HS-27A (cell line): Measurements from ENCODE around the gene CT45A10.
A peak's percentile ranks its signal among the peaks of the same experiment; 100 is the strongest.
"Not testable (repeated sequence)": the region's sequence is repeated elsewhere in the genome, so short reads cannot be mapped to it uniquely, and the experiment has no call there.

Source experiments
- DNase-seq: peaks from one replicate; pipeline ENCODE4 v3.0.0-alpha.2; 2012; ENCODE audit warnings: low read depth, missing footprints

Gene CT45A10

GRCh38 chrX:135893294-135893817, at the start of gene CT45A10, which contains the start of gene SAGE1:
Gene CT45A10, minus strand, starts transcription at chrX:135893444. Its CDS starts 8,100 bp downstream, at chrX:135885344.
Gene SAGE1, plus strand, starts transcription at chrX:135893716. Its CDS starts 2,527 bp downstream, at chrX:135896243.
- no peak for DNase-seq

GRCh38 chrX:135931644-135932487, 38.6 kb upstream of the CT45A10 start:
- DNase-seq, result peak; percentile 0

- no peak for DNase-seq
These were observed 34.7 kb upstream of the CT45A10 start for GRCh38 chrX:135927897-135928296.

GRCh38 chrX:135923353-135923752, 30.1 kb upstream of the CT45A10 start:
- no peak for DNase-seq

GRCh38 chrX:135920516-135920915, 27.3 kb upstream of the CT45A10 start:
- DNase-seq, result not testable (repeated sequence)

GRCh38 chrX:135914404-135914803, 21.2 kb upstream of the CT45A10 start:
- no peak for DNase-seq

- no peak for DNase-seq
These were observed 17.0 kb upstream of the CT45A10 start for GRCh38 chrX:135910251-135910650.

- no peak for DNase-seq
These were observed 463 bp downstream of the CT45A10 start for GRCh38 chrX:135892781-135893180.

- DNase-seq, result no peak
These were observed 3.1 kb downstream of the CT45A10 start for GRCh38 chrX:135890087-135890585.

- not testable (repeated sequence) for DNase-seq
These were observed 4.3 kb downstream of the CT45A10 start for GRCh38 chrX:135888976-135889375.

GRCh38 chrX:135888230-135888629, 5.0 kb downstream of the CT45A10 start:
- DNase-seq, result not testable (repeated sequence)

- not testable (repeated sequence) for DNase-seq
These were observed 10.5 kb downstream of the CT45A10 start for GRCh38 chrX:135882741-135883140.

GRCh38 chrX:135871712-135872111, 21.5 kb downstream of the CT45A10 start, which contains the start of gene CT45A9:
Gene CT45A9, minus strand, starts transcription at chrX:135871812. Its CDS starts 3,751 bp downstream, at chrX:135868061.
- not testable (repeated sequence) for DNase-seq

GRCh38 chrX:135854438-135854837, 38.8 kb downstream of the CT45A10 start, which contains the start of gene CT45A8:
Gene CT45A8, minus strand, starts transcription at chrX:135854538. Its CDS starts 3,755 bp downstream, at chrX:135850783.
- not testable (repeated sequence) for DNase-seq

GRCh38 chrX:135837180-135837579, 56.1 kb downstream of the CT45A10 start, which contains the start of gene CT45A7:
Gene CT45A7, minus strand, starts transcription at chrX:135837280. Its CDS starts 3,747 bp downstream, at chrX:135833533.
- DNase-seq, result not testable (repeated sequence)
